ENCODE measurements around the gene PLLP. TPM values are rescaled to one million over a fixed set of nuclear protein-coding genes. Genes with fewer than 3 reads are reported as not detected.
A peak's percentile ranks its signal among the peaks of the same experiment; 100 is the strongest.

Gene PLLP
- total and polyA plus RNA-seq, 9 of the 15 experiments (the other 6 are each of a cell fraction or from before 2014, with no cell fraction given) = 0.09 to 0.96 (median 0.27) TPM

DNA sequence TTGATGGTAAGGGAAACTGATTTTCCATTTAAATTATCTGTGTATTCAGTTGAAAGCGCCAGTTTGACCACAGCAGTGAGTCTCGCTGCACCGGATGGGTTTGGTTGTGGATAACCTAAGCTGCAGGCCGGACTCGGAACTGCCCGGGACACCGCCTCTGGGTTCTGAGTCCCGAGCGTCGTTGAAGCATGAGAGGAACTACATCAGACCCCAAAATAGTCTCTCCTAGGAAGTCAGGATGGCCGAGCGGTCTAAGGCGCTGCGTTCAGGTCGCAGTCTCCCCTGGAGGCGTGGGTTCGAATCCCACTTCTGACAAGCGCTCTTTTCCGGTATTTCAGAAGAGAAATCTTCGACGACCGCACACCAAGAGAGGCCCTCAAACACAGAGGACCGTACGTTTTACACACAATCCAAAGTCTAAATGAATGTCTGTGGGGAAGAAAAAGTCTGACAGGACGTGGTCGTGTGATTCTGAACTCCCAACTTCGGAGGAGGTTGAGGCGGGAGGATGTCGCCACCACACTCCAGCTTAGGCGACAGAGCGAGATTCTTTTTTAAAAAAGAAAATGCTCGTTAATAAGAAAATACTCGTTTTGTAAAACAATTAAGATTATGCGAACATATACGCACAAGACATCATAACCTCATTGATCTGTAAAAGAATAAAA lies 15.4 kb upstream of the PLLP start (continued):
- TF ChIP-seq, protein P1, sequence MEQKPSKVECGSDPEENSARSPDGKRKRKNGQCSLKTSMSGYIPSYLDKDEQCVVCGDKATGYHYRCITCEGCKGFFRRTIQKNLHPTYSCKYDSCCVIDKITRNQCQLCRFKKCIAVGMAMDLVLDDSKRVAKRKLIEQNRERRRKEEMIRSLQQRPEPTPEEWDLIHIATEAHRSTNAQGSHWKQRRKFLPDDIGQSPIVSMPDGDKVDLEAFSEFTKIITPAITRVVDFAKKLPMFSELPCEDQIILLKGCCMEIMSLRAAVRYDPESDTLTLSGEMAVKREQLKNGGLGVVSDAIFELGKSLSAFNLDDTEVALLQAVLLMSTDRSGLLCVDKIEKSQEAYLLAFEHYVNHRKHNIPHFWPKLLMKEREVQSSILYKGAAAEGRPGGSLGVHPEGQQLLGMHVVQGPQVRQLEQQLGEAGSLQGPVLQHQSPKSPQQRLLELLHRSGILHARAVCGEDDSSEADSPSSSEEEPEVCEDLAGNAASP (IDR thresholded peaks at IDR 0.05) = no peak
- TF ChIP-seq, protein P2, sequence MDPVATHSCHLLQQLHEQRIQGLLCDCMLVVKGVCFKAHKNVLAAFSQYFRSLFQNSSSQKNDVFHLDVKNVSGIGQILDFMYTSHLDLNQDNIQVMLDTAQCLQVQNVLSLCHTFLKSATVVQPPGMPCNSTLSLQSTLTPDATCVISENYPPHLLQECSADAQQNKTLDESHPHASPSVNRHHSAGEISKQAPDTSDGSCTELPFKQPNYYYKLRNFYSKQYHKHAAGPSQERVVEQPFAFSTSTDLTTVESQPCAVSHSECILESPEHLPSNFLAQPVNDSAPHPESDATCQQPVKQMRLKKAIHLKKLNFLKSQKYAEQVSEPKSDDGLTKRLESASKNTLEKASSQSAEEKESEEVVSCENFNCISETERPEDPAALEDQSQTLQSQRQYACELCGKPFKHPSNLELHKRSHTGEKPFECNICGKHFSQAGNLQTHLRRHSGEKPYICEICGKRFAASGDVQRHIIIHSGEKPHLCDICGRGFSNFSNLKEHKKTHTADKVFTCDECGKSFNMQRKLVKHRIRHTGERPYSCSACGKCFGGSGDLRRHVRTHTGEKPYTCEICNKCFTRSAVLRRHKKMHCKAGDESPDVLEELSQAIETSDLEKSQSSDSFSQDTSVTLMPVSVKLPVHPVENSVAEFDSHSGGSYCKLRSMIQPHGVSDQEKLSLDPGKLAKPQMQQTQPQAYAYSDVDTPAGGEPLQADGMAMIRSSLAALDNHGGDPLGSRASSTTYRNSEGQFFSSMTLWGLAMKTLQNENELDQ (CRISPR knock-in tag; IDR thresholded peaks at IDR 0.05; ENCODE audit: borderline replicate concordance) = no peak
- no peak for TF ChIP-seq ELF4 (CRISPR knock-in tag; IDR thresholded peaks at IDR 0.05)
- TF ChIP-seq GABPB1 (CRISPR knock-in tag; IDR thresholded peaks at IDR 0.05) = no peak
- TF ChIP-seq CTBP1 (IDR thresholded peaks at IDR 0.05; ENCODE audit: borderline replicate concordance) = peak; percentile 37
- no peak for TF ChIP-seq RUNX1 (IDR thresholded peaks at IDR 0.05; ENCODE audit: low read depth)
- no peak for TF ChIP-seq PHTF2 (CRISPR knock-in tag; IDR thresholded peaks at IDR 0.05)
- no peak for TF ChIP-seq ZNF316 (IDR thresholded peaks at IDR 0.05)
- no peak for TF ChIP-seq SRSF7 (optimal IDR thresholded peaks at IDR 0.05; ENCODE audit: low read depth, low read length)
- TF ChIP-seq ZNF589 (CRISPR knock-in tag; IDR thresholded peaks at IDR 0.05; ENCODE audit: low read depth) = peak; percentile 57
- TF ChIP-seq SIN3A (IDR thresholded peaks at IDR 0.05; ENCODE audit: borderline replicate concordance in 2 of 2, control insufficient read depth in 1 of 2, low read depth in 2 of 2, low read length in 2 of 2) = no peak; a peak in 1 of 4 replicates
- no peak; the same call in 1 of the 2 replicates for TF ChIP-seq ZKSCAN8 (CRISPR knock-in tag; IDR thresholded peaks at IDR 0.05)
- TF ChIP-seq, protein P3, sequence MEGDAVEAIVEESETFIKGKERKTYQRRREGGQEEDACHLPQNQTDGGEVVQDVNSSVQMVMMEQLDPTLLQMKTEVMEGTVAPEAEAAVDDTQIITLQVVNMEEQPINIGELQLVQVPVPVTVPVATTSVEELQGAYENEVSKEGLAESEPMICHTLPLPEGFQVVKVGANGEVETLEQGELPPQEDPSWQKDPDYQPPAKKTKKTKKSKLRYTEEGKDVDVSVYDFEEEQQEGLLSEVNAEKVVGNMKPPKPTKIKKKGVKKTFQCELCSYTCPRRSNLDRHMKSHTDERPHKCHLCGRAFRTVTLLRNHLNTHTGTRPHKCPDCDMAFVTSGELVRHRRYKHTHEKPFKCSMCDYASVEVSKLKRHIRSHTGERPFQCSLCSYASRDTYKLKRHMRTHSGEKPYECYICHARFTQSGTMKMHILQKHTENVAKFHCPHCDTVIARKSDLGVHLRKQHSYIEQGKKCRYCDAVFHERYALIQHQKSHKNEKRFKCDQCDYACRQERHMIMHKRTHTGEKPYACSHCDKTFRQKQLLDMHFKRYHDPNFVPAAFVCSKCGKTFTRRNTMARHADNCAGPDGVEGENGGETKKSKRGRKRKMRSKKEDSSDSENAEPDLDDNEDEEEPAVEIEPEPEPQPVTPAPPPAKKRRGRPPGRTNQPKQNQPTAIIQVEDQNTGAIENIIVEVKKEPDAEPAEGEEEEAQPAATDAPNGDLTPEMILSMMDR (IDR thresholded peaks at IDR 0.05 in 2 of 3, conservative IDR thresholded peaks at IDR 0.05 in 1 of 3; ENCODE audit: insufficient read depth in 2 of 3, low read depth in 1 of 3, low read length in 3 of 3) = peak in 1 of 3 experiments; percentile 9; a peak in 3 of 6 replicates
- TF ChIP-seq, protein P4, sequence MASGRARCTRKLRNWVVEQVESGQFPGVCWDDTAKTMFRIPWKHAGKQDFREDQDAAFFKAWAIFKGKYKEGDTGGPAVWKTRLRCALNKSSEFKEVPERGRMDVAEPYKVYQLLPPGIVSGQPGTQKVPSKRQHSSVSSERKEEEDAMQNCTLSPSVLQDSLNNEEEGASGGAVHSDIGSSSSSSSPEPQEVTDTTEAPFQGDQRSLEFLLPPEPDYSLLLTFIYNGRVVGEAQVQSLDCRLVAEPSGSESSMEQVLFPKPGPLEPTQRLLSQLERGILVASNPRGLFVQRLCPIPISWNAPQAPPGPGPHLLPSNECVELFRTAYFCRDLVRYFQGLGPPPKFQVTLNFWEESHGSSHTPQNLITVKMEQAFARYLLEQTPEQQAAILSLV (tag; IDR thresholded peaks at IDR 0.05) = 0 out of 2 replicates have a peak, but pooled peaks have one; percentile 5
- TF ChIP-seq, protein P5, sequence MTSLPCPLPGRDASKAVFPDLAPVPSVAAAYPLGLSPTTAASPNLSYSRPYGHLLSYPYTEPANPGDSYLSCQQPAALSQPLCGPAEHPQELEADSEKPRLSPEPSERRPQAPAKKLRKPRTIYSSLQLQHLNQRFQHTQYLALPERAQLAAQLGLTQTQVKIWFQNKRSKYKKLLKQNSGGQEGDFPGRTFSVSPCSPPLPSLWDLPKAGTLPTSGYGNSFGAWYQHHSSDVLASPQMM (CRISPR knock-in tag; IDR thresholded peaks at IDR 0.05) = 0 out of 2 replicates have a peak, but pooled peaks have one; percentile 26
- TF ChIP-seq, protein P6, sequence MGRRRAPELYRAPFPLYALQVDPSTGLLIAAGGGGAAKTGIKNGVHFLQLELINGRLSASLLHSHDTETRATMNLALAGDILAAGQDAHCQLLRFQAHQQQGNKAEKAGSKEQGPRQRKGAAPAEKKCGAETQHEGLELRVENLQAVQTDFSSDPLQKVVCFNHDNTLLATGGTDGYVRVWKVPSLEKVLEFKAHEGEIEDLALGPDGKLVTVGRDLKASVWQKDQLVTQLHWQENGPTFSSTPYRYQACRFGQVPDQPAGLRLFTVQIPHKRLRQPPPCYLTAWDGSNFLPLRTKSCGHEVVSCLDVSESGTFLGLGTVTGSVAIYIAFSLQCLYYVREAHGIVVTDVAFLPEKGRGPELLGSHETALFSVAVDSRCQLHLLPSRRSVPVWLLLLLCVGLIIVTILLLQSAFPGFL (CRISPR knock-in tag; IDR thresholded peaks at IDR 0.05) = no peak
- no peak for TF ChIP-seq CREBBP (IDR thresholded peaks at IDR 0.05; ENCODE audit: low read depth, low read length)
- no peak for TF ChIP-seq ZSCAN32 (CRISPR knock-in tag; IDR thresholded peaks at IDR 0.05)

Data from K562 (cell line).